Activated CD8-positive, alpha-beta memory T cell treated with anti-CD3 and anti-CD28 coated beads, Interleukin-2, amount 50 U/mL, for 24 hours (primary cell): Measurements from ENCODE around the gene ADGRF1.
"Not testable (repeated sequence)": the region's sequence is repeated elsewhere in the genome, so short reads cannot be mapped to it uniquely, and the experiment has no call there.

Experiments
- DNase-seq: peaks from one replicate; pipeline ENCODE4 v3.0.0-alpha.2; 2020; ENCODE audit errors: extremely low read depth

ADGRF1 gene

DNA sequence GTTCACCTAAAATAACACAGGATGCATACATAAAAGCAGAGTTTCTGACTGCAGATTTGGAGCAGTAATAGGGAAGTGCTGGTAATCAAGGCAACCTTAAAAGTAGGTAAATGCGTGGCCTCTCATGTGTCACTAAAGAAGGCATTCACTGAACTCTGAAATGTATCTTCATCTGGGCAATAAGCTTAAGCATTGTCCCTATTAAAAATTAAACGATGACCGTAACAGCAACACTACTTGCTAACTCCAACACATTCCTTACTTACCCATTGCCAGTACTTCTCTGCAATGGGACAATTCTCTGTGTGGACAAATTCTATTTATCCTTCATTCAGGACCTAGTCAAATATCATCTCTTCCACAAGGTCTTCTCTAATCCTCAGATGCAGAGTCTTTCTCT lies 19.9 kb downstream of the ADGRF1 start:
- DNase-seq: no peak

DNA sequence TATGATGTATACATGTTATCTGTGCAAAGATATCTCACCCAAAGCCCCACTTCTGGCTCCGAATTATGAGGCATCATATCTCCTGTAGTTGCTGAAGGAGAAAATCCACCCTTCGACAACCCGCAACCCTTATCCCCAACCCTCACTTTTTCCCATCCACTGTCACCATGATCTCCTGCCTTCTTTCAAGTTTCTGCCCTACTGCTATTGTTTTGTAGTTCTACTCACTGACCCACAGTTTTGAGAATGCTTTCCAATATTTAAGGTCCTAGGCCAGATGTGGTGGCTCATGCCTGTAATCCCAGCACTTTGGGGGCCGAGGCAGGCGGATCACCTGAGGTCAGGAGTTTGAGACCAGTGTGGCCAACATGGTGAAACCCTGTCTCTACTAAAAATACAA lies 22.2 kb downstream of the ADGRF1 start:
- no peak for DNase-seq

DNA sequence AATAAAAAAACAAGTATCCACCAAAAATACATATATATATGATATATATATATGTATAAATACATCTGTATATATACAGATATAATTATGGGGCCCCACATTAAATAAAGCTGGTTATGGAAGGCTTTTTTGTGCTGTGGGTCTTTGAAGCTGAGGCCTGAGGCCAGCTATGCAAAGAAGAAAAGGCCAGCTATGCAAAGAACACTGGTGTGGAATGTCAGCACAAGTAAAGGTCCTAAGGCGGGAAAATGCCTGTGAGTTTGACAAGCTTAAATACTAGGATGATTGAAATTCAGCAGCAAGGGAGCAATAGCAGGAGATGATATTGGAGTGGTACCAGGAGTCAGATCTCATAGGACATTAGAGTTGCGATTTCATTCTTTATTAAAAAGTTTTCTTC lies 25.2 kb downstream of the ADGRF1 start:
- no peak for DNase-seq

DNA sequence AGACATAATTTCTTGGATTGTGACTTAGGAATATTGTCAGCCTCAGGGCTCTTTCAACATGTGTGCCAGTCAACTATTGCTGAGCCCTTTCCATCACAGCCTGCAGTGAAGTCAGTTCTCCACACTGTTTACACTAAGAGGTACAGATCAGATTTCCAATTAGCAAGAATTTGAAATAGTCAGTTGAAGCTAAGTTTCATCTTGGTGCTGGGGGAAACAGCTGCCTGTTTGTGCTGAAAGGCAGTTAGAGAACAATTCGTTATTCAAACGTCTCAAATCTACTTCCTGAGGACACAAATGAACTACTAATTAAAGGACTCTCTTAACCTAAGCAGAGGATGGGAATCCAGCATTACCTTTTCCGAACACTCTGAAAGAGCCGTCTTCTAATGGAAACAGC lies 25.9 kb downstream of the ADGRF1 start:
- DNase-seq: no peak

DNA sequence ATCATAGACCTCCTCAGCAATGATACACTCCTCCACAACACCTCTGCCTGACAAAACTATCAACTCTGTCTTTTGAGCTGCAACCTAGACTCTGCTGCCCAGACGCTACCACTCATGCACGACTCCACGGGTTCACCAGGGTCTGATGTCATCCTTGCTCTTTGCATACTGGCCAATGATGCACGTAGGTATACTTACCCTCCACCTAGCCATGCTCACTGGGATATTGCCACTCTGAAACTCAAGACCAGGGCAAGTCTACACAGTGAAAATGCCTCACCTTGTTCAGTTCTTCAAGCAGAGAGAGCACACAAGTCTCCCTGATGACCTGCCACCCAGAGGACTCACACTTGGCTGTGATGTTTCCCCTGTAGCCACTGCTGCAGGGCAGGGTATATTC lies 27.7 kb downstream of the ADGRF1 start:
- DNase-seq: no peak

DNA sequence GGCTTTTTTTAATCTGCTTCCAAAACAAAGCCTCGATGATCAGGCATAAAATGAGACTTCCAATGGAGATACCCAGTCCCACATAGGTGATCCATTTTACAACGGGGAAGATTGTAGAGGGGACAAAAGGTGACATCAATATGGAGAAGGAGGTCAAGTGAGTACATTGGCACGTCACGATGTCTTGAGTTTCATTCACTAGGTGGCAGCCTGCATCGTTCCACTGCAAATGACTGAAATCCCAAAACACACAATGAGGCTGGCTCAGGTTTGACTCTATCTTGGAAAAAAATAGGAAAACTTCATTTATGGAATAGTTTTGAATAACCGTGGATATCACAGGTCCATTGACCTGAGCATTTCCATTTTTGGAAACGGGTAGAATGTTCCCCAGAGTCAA lies 32.5 kb downstream of the ADGRF1 start:
- no peak for DNase-seq

DNA sequence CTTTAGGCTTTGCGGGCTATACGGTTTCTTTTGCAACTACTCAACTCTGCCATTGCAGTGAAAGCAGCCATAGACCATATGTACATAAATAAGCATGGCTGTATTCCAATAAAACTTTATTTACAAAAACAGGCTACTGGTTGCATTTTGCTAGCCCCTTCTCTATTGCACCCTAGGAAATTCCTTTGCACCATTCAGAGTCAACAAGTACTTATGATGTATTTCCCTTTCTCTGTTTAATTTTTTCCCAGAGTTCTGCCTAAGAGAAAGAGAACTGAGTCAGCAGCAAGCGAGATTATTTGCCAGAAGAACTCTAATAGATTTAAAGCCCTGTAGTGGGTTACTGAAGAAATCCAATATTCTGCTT lies 33.8 kb downstream of the ADGRF1 start:
- DNase-seq: no peak

DNA sequence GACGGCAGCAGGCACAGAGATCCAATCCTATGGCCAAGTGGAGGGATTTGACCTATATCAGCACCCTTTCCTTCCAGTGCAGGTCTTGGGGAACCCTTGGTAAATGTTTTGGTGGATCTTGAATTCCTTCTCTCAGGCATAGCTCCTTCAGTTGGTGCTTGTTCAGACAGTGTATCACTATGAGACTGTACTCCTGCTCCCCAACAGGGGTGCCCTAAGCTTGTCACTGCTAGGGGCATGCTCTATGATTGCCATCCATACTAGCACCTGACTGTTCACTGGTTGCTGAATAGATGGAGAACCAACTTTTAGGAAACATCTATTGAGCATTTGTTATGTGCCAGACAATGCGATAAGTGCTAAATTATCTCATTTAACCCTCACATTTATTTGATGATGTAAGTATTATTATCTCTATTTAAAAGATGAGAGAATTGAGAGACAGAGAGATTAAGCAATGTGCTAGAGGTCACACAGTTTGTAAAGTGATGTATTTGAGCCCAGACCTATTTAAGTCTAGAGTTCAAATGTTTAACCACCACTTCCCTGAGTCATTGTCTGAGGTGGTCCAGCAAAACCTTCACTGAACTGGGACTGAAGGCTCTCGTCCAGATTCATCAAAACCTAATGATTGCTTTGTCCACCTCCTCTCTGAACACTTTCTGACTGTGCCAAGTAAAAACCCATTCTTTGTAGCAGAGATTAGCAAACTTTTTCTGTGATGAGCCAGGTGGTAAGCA lies 34.3 kb downstream of the ADGRF1 start:
- DNase-seq: no peak

DNA sequence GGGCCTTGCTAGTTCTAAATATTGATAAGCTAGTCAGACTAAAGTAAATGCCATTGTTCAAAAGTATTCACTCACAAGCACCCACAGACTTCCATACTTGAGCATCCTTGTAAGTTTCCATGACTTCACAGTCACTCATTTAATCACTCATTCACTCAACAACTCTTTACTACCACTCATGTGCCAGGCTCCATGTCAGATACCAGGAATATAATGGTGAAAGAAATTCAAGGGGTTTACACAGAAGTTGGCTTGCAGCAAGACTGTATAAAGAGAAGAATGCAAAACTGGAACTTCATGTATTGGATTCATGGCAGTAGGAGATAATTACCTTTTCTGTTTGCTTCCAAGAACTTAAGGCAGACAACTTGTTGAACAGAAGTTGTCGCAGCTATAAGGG lies 36.6 kb downstream of the ADGRF1 start:
- DNase-seq: no peak

DNA sequence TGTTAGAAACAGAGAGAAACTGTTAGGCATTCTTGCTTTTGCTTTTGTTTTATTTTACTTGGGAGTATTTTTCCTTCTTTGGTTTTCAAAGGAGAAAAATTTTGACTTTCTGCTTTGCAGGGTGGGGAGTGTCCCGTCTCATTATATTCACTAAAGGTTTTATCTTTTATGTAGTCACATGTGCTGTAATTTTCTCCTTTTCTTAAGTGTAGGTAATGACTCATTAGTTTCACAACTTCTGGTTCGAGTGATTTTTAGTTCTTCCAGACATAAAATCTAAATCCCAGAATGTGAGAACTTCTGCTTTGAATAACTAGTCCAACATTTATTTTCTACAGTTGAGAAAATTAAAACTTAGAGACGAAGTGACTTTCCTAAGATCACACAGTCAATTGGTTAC lies 37.7 kb downstream of the ADGRF1 start:
- DNase-seq: no peak

DNA sequence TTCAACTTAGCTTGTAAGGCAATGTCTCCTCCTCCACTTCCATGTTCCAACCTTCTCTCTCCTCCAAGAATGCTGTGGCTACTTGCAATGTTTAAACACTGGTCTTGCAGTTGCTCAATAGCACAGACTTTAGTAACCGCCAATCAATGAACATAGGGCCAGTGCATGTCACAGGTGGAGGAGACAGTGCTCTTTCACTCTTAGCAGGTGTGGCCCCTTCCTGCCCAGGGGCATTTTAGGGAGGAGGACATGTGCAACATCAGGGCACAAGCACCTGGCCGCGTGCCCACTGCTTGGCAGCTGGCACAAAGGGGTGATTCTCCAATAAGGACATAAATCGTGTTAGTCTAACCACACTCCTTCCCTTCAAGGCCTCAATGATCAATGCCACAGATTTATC lies 41.3 kb downstream of the ADGRF1 start:
- no peak for DNase-seq

DNA sequence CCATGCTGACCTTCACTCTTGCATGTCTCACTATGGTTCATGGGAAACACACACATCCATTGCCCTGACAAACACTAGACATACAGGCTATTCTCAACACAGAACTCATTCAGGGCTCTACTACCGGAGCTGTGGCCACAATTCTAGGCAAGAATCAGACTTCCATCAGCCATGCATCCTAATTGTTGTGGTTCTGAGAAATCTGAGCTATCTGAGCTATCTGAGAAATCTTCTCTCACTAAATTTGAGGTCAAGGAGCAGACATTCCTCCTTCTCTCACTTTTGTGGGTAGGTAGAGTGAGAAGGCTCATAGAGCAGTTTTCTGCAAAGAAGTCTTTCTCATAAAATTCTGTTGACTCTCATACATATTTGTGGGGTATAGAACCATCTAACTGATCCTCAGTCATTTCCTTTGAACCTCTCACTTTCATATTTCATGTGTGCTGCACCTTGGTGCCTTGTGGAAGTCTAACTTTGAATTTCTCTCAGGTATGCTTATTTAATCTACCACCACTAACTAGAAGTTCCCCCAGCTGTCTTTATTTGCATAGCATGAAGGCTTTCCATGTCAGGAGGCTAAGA lies 43.6 kb downstream of the ADGRF1 start:
- DNase-seq: no peak

DNA sequence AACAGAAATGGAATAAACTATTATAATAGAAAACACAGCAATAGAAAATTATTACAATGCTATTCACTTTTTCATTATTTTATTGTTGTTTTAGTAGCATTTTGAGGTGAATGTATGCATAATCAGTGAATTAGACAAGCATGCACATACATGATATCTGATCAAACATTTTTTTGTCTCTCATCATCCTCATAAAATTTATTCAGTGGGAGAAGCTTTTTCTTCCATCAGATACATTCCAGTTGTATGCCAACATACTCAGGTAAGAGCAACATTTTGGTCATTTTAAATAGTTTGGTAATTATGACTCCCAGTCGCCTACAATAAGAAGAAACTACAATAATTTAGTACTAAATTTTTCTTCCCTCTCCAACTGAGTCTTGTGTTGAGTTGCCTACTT lies 44.5 kb downstream of the ADGRF1 start:
- DNase-seq: no peak

DNA sequence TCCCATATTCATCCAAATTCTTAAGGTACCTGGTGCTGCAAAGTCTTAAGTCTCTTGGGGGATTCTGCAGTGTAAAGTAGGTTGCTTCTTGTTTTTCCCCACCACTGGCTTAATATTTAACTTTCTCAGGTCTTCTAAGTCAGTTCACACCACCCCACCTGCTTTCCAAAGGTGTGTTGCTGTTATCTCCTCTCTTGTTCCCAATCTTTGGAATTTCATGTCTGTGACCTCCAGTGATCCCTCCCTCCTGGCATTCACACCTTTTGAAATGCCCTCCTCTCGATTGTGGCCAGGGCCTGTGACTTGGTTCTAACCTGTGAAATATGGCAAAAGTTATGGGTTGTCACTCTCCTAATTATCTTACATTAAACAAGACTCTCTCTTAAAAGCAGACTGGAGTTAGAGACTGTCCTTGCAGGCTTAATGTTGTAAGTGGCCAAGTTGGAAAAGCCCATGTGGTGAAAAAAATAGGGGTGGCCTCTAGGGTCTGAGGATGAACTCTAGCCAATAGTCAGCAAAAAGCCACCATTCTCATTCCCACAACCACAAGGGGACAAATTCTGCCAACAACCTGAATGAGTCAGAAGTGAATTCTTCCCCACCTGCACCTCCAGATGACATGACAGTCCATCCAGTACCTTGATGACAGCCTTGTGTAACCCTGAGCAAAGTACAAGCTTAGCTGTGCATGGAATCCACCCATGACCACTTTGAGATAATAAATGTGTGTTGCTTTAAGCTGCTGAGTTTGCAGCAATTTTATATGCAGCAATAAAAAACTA lies 45.1 kb downstream of the ADGRF1 start:
- no peak for DNase-seq

DNA sequence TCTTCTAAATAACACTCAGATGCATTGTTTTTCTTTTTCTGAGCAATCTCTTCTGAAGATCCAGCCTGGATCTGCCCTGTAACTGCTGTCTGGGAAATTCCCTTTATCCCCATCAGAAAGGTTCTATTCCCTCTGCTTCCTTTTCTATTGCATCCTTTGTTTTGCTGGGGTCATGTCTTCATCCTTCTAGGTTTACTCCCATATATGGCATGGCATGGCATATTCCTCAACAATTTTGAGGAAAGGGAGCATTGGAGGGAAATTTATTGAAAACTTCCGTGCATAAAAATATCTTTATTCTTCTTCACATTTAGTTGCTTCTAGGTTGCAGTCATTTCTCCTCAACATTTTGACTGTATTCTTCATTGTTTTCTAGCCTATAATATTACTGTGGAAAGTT lies 47.2 kb downstream of the ADGRF1 start:
- DNase-seq: no peak

DNA sequence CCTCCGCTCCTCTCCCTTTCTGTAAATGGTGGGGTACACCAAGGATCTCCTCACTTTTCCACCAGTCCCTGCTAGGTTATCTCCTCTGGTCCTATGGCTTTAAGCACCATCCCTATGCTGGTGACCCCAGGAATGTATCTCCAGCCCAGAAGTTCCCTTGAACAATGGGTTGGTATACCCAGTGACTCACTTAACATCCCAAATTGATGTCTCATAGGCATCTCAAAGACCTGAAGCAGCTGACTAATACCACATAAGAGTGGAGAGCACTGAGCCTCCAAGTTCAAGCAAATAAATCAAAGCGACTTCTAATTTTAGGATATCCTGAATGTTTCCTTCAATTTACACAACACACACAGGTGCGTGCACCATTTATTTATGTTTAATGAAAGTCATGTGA lies 48.3 kb downstream of the ADGRF1 start:
- DNase-seq: no peak

DNA sequence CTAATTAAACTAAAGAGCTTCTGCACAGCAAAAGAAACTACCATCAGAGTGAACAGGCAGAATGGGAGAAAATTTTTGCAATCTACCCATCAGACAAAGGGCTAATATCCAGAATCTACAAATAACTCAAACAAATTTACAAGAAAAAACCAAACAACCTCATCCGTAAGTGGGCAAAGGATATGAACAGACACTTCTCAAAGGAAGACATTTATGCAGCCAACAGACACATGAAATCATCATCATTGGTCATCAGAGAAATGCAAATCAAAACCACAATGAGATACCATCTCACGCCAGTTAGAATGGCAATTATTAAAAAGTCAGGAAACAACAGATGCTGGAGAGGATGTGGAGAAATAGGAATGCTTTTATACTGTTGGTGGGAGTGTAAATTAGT lies 49.7 kb downstream of the ADGRF1 start:
- not testable (repeated sequence) for DNase-seq

DNA sequence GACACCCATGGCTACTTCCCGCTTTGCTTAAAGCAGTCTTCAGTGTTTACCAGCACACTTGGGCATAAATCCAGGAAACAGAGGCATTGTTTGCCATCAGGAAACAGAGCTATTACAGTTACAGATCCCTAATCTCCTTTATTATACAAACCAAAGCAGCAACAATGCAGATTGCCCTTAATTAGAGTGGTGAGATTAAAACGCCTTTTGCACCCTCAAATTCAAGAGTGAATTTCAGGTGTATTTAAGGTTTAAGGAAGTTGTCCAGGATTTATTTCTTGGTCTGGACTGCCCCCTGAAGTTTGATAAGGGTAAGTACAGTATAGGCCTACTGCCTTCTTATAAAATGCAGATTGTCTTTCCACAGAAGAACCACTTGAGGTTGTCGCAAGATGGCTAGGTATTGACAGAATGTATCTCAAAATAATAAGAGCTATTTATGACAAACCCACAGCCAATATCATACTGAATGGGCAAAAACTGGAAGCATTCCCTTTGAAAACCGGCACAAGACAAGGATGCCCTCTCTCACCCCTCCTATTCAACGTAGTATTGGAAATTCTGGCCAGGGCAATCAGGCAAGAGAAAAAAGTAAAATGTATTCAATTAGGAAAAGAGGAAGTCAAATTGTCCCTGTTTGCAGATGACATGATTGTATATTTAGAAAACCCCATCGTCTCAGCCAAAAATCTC lies 51.2 kb downstream of the ADGRF1 start:
- not testable (repeated sequence) for DNase-seq

DNA sequence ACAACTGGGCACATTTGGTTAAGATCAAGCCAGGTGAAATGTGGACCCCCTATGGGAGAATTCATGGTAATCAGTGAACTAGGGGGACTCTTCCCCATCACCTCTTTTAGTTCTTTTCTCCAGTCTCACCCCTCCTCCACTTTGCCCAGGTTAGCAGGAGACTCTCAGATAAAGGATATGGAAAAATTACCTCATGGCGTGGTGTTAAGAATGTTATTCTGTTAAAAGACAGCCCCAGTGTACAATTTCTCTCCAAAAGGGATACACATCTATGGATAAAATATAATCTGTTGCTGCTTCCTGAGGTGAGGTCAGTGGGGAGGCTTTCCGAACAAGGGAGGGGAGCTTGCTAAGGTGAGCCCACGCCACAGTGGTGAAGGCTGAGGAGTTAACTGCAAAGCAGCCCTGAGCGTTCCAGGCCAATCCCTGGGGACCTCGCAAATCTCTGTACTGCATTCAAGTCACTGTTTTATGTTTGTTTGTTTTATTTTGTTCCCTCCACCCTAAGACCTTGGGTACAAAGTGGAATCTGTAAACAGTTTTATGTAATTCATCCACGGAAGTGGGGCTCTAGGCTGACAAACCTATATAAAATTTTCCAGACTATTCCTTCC lies 52.0 kb downstream of the ADGRF1 start:
- no peak for DNase-seq

DNA sequence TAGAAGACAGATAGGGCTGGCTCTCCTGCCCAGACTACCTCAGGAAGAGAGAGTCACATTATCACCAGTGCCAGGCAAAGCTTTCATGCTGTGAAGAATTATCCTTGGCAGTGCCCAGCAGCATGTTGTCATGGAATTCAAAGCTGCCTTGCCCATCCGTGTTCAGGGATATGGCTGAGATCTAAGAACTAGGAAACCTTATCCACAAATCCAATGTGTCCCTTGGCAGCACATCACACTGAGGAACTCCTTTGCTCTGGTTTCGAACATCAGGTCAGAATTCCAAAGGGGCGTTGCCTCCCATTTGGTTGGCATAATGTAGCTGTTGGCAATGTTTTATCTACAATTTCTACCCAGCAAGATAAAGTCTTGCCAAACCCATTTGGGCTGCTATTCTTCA lies 52.7 kb downstream of the ADGRF1 start:
- DNase-seq: no peak

DNA sequence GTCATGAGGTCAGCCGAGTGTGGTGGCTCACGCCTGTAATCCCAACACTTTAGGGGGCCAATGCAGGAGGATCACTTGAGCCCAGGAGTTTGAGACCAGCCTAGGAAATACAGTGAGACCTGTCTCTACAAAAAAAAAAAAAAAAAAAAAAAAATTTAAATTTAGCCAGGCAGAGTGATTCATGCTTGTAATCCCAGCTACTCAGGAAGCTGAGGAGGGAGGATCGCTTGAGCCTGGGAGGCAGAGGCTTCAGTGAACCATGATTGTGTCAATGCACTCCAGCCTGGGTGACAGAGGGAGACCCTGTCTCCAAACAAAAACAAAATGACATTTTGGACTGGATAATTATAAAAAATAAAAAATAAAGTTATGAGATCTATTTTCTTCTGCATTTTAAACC lies 56.2 kb downstream of the ADGRF1 start:
- DNase-seq: no peak

DNA sequence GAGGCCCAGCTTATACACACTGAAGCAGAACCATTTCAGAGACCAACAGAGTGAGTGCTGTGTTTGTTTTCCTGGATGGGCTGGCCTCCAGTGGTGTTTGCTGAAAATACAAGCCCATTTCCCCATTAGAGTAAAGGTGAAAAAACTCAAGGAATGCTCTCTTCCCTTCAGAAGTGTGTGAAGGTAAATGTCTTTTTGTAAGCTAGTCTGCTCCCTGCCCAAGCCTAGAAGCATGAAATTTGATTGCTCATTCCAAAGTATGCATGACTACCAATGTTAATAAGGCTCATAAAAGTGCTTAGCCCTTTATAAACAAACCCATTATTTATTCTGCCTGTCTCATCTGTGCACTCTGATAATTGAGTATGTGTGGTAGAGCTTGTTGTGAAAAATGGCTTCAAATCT lies 59.1 kb downstream of the ADGRF1 start:
- DNase-seq: no peak
